LoVo (cell line): ENCODE measurements around the gene TMEM150B.
"Not testable (repeated sequence)": the region's sequence is repeated elsewhere in the genome, so short reads cannot be mapped to it uniquely, and the experiment has no call there.

ENCODE experiments used
- DNase-seq: peaks from one replicate; pipeline ENCODE4 v3.0.0-alpha.2; 2016; ENCODE audit warnings: low spot score

The TMEM150B gene

GRCh38 chr19:55339105-55339888 is 14.2 kb upstream of the TMEM150B start, which contains the start of gene KMT5C:
TSS of gene KMT5C (plus strand) at chr19:55339876. CDS start at chr19:55341937, 2,061 bp downstream.
- DNase-seq, result peak; percentile 100

- DNase-seq, result no peak
These were observed 11.0 kb upstream of the TMEM150B start for GRCh38 chr19:55336101-55336500.

- peak; percentile 84 for DNase-seq
These were observed 8.7 kb upstream of the TMEM150B start for GRCh38 chr19:55333870-55334269.

GRCh38 chr19:55329791-55330190 is 4.7 kb upstream of the TMEM150B start:
- not testable (repeated sequence) for DNase-seq

- DNase-seq, result not testable (repeated sequence)
These were observed 3.7 kb upstream of the TMEM150B start for GRCh38 chr19:55328774-55329318.

GRCh38 chr19:55324662-55325061 is 479 bp downstream of the TMEM150B start:
- DNase-seq, result no peak

GRCh38 chr19:55322204-55322885 is 2.8 kb downstream of the TMEM150B start:
- DNase-seq, result no peak

- DNase-seq, result no peak
These were observed 3.5 kb downstream of the TMEM150B start for GRCh38 chr19:55321466-55322137.

GRCh38 chr19:55320844-55321419 is 4.2 kb downstream of the TMEM150B start:
- no peak for DNase-seq

- no peak for DNase-seq
These were observed 5.4 kb downstream of the TMEM150B start for GRCh38 chr19:55319785-55320184.

- DNase-seq, result no peak
These were observed 8.5 kb downstream of the TMEM150B start for GRCh38 chr19:55316646-55317045.

GRCh38 chr19:55315956-55316525 is 9.1 kb downstream of the TMEM150B start:
- no peak for DNase-seq

GRCh38 chr19:55314396-55314795 is 10.7 kb downstream of the TMEM150B start:
- no peak for DNase-seq

GRCh38 chr19:55312621-55313512 is 12.3 kb downstream of the TMEM150B start:
- DNase-seq, result no peak

- DNase-seq, result no peak
These were observed 13.3 kb downstream of the TMEM150B start for GRCh38 chr19:55311797-55312196.

- DNase-seq, result no peak
These were observed 13.7 kb downstream of the TMEM150B start for GRCh38 chr19:55311397-55311796.

GRCh38 chr19:55310498-55310897 is 14.6 kb downstream of the TMEM150B start:
- no peak for DNase-seq

- DNase-seq, result no peak
These were observed 15.7 kb downstream of the TMEM150B start for GRCh38 chr19:55309448-55309847.

- DNase-seq, result no peak
These were observed 16.9 kb downstream of the TMEM150B start for GRCh38 chr19:55308281-55308680.

GRCh38 chr19:55306712-55307111 is 18.4 kb downstream of the TMEM150B start:
- no peak for DNase-seq
